GM10847 (cell line): ENCODE results near the gene ANKRD36.
"Not testable (repeated sequence)": the region's sequence is repeated elsewhere in the genome, so short reads cannot be mapped to it uniquely, and the experiment has no call there.

ENCODE experiments used
- POLR2A ChIP-seq: IDR thresholded peaks from 2 replicates; pipeline ENCODE4 v1.6.1; 2011; ENCODE audit not compliant: insufficient read length; ENCODE audit errors: extremely low read depth

ANKRD36 gene

GRCh38 chr2:97113050-97113881, at the start of gene ANKRD36:
TSS of gene ANKRD36 (plus strand) at chr2:97113153. CDS start at chr2:97113740, 587 bp downstream.
- not testable (repeated sequence) for TF ChIP-seq POLR2A

GRCh38 chr2:97067279-97068004, 45.5 kb upstream of the ANKRD36 start:
- no peak for TF ChIP-seq POLR2A

GRCh38 chr2:97068074-97068473, 44.9 kb upstream of the ANKRD36 start:
- no peak for TF ChIP-seq POLR2A

- not testable (repeated sequence) for TF ChIP-seq POLR2A
These were observed 18.0 kb upstream of the ANKRD36 start, which contains the start of gene FAHD2B for GRCh38 chr2:97094772-97095611. TSS of gene FAHD2B (minus strand) at chr2:97094882. CDS start at chr2:97091706, 3,176 bp downstream.

- no peak for TF ChIP-seq POLR2A
These were observed 17.3 kb upstream of the ANKRD36 start for GRCh38 chr2:97095661-97096060.

- peak; percentile 10 for TF ChIP-seq POLR2A
These were observed 468 bp upstream of the ANKRD36 start for GRCh38 chr2:97112320-97113049.

- no peak for TF ChIP-seq POLR2A
These were observed 97.4 kb downstream of the ANKRD36 start for GRCh38 chr2:97210325-97210724.

- TF ChIP-seq POLR2A = no peak
These were observed 154.6 kb downstream of the ANKRD36 start for GRCh38 chr2:97267411-97268074.
